Osteoblast (primary cell): ENCODE measurements around the gene ACP3. TPM values are rescaled to one million over a fixed set of nuclear protein-coding genes. Genes with fewer than 3 reads are reported as not detected.

Experiments used
- DNase-seq: peaks from one replicate; pipeline ENCODE4 v3.0.0; 2011; ENCODE audit warnings: low spot score, mixed read lengths; ENCODE audit not compliant: insufficient read length; ENCODE audit errors: missing footprints
- H2AFZ ChIP-seq: 2 replicates; pipeline ENCODE4 v1.6.0; 2011; ENCODE audit warnings: mild to moderate bottlenecking, low read length
- H3K27ac ChIP-seq: 2 replicates; pipeline ENCODE4 v1.5.1; 2011; ENCODE audit warnings: mild to moderate bottlenecking, low read depth, low read length, moderate library complexity
- H3K27me3 ChIP-seq: 2 replicates; pipeline ENCODE4 v1.6.0; 2012; ENCODE audit warnings: mild to moderate bottlenecking, control low read depth, inconsistent platforms, low read length, moderate library complexity; ENCODE audit not compliant: insufficient read depth
- H3K36me3 ChIP-seq: 2 replicates; pipeline ENCODE4 v1.5.1; 2011; ENCODE audit warnings: mild to moderate bottlenecking, low read length, control low read depth, moderate library complexity; ENCODE audit not compliant: insufficient read depth
- H3K4me1 ChIP-seq: 2 replicates; pipeline ENCODE4 v1.5.1; 2011; ENCODE audit warnings: mild to moderate bottlenecking, low read length, control low read depth, moderate library complexity; ENCODE audit not compliant: insufficient read depth
- H3K4me2 ChIP-seq: 2 replicates; pipeline ENCODE4 v1.6.0; 2011; ENCODE audit warnings: mild to moderate bottlenecking, low read length; ENCODE audit not compliant: insufficient read depth
- H3K4me3 ChIP-seq: fragments of 200-600 bp; sonication (generic); 3 replicates; pipeline ENCODE4 v1.5.1; 2012; ENCODE audit warnings: mild to moderate bottlenecking, low read length, inconsistent platforms; ENCODE audit not compliant: insufficient read depth
- H3K79me2 ChIP-seq: 2 replicates; pipeline ENCODE4 v1.6.0; 2012; ENCODE audit warnings: mild to moderate bottlenecking, low read length, control low read depth, inconsistent platforms; ENCODE audit not compliant: insufficient read depth
- H3K9me3 ChIP-seq: 2 replicates; pipeline ENCODE4 v1.5.1; 2011; ENCODE audit warnings: low read depth, low read length, control low read depth
- H4K20me1 ChIP-seq: 2 replicates; pipeline ENCODE4 v1.6.0; 2012; ENCODE audit warnings: mild to moderate bottlenecking, low read length, control low read depth; ENCODE audit not compliant: insufficient read depth
- CTCF ChIP-seq: IDR thresholded peaks from 2 replicates; pipeline ENCODE4 v1.5.1; 2011; ENCODE audit warnings: mild to moderate bottlenecking, low read depth, low read length, moderate library complexity; ENCODE audit errors: extremely low read depth
- total RNA-seq: library from RNA; depleted of rRNA; stranded (reverse); fragments of >200 nt; gene quantifications from 2 replicates; pipeline ENCODE4 v1.2.3, GENCODE V29; 2012

Gene ACP3
- under 0.01 TPM in 1 of 2 replicates, not detected in the other for total RNA-seq

GRCh38 chr3:132317229-132317948 is at the start of gene ACP3:
ACP3 (plus strand) TSS chr3:132317407; CDS start chr3:132317457, 50 bp downstream.
- no peak for DNase-seq
- H3K4me1 ChIP-seq, result peaks cover 17% of the 10 kb centered on the region
- no peaks in the 10 kb centered on the region for H3K36me3 ChIP-seq
- H4K20me1 ChIP-seq, result no peaks in the 10 kb centered on the region
- peaks cover 6% of the 10 kb centered on the region for H3K27me3 ChIP-seq
- H3K79me2 ChIP-seq, result no peaks in the 10 kb centered on the region
- H3K27ac ChIP-seq, result no peak within 1 kb of the TSS
- no peaks in the 10 kb centered on the region for H3K9me3 ChIP-seq
- H2AFZ ChIP-seq, result peak within 1 kb of the TSS; percentile 19
- peak within 1 kb of the TSS; percentile 32 for H3K4me3 ChIP-seq
- no peak for TF ChIP-seq CTCF
- H3K4me2 ChIP-seq, result peak within 1 kb of the TSS; percentile 72

- H3K4me2 ChIP-seq, result no peak overlapping the region
- no peak for DNase-seq
- no peaks in the 10 kb centered on the region for H4K20me1 ChIP-seq
- peak; percentile 60 for TF ChIP-seq CTCF
- H3K9me3 ChIP-seq, result no peaks in the 10 kb centered on the region
- no peaks in the 10 kb centered on the region for H3K79me2 ChIP-seq
- H2AFZ ChIP-seq, result no peak overlapping the region
- H3K4me3 ChIP-seq, result no peak overlapping the region
- no peak overlapping the region for H3K27ac ChIP-seq
- no peaks in the 10 kb centered on the region for H3K27me3 ChIP-seq
- no peaks in the 10 kb centered on the region for H3K36me3 ChIP-seq
- H3K4me1 ChIP-seq, result no peaks in the 10 kb centered on the region
Measured at GRCh38 chr3:132268956-132269355, 48.3 kb upstream of the ACP3 start.

- Histone ChIP-seq H4K20me1 (no peaks in the 10 kb centered on the region), H3K4me3 (no peak overlapping the region), H3K4me2 (no peak overlapping the region), H3K27me3 (no peaks in the 10 kb centered on the region), H2AFZ (no peak overlapping the region), H3K79me2 (no peaks in the 10 kb centered on the region), H3K9me3 (no peaks in the 10 kb centered on the region), H3K4me1 (no peaks in the 10 kb centered on the region), H3K36me3 (no peaks in the 10 kb centered on the region), H3K27ac (no peak overlapping the region)
- no peak for DNase-seq
- no peak for TF ChIP-seq CTCF
Measured at GRCh38 chr3:132273036-132273435, 44.2 kb upstream of the ACP3 start.

GRCh38 chr3:132276228-132276906 is 40.8 kb upstream of the ACP3 start:
- Histone ChIP-seq H2AFZ (no peak overlapping the region), H3K27me3 (no peaks in the 10 kb centered on the region), H3K27ac (no peak overlapping the region), H3K4me2 (no peak overlapping the region), H3K4me1 (no peaks in the 10 kb centered on the region), H3K4me3 (no peak overlapping the region), H3K9me3 (no peaks in the 10 kb centered on the region), H3K36me3 (no peaks in the 10 kb centered on the region), H4K20me1 (no peaks in the 10 kb centered on the region), H3K79me2 (no peaks in the 10 kb centered on the region)
- no peak for DNase-seq
- no peak for TF ChIP-seq CTCF
